ENCODE results near the gene INO80B.
A peak's percentile ranks its signal among the peaks of the same experiment; 100 is the strongest.

Gene INO80B

DNA sequence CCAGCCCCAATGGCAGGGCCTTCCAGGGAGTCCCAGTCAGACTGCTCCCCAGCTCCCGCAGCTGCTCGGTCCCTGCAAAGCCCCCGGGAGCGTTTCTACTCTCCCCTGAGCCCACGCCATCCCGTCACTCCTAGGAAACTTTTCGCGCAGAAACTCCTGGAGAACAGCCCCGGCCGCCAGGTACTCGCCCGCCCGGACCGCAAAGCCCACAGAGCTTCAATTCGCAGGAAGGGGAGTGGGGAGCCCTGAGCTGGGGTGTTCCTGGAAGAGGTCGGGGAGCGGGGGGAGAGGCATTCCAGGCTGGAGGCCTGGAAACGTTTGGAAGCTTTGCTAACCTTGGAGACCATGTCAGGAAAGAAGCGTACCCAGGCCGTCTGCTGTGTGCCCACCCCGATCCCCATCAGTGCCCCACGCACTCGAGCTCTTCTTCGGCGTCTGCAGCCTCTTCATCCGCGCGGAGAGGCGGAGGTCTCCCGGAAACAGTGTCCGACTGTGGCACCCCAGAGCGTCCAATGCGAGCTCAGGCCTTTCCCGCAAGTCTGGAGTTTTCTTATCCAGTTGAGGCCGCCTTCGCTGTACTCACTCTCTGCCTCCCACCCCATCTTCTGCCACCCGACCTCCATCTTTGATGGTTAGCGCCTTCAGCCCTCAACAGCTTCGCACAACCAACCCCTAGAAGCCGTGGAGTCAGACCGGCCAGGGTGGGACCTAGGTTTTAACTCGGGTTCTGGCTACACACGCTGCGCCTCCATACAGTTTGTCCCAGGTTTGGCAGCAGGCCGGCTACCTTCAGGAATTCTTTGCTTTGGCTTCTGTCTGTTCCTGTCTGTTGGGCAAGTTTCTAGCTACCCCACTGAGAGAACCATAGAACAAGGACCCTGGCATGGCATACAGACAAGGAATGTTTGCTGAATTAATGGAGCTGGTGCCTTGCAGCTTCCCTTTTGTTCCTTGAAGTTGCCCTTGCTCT lies 48.9 kb downstream of the INO80B start:
- no peak for DNase-seq

DNA sequence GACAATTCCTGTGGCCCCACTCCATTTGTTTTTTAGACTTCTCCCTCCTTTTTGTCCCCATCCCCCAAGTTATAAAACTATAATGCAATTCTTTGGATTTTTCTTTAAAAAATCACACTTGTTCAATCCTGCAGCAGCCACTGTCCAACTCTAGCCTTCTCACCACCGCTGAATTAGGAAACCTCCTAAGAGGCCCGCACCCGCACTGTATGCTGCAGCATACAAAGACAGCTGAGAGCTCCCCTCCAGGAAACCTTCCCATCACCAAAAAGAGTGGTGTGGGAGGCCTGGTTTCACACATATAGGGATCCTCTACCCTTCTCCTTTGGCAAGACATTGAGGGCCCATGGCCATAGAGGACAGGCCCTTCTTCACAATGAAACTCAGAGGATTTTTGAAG lies 49.7 kb downstream of the INO80B start:
- no peak for DNase-seq

- DNase-seq, result no peak
Measured at GRCh38 chr2:74505448-74506246, 50.8 kb downstream of the INO80B start.

- DNase-seq, result peak; percentile 84
Measured at GRCh38 chr2:74507145-74507925, 52.4 kb downstream of the INO80B start, which contains the start of gene PCGF1. Gene PCGF1, minus strand, starts transcription at chr2:74507695. Its CDS starts 27 bp downstream, at chr2:74507668.
